ENCODE results near the gene CSH1.

The CSH1 gene

GRCh38 chr17:63855185-63855584 is 41.2 kb downstream of the CSH1 start:
- DNase-seq, result no peak

DNA sequence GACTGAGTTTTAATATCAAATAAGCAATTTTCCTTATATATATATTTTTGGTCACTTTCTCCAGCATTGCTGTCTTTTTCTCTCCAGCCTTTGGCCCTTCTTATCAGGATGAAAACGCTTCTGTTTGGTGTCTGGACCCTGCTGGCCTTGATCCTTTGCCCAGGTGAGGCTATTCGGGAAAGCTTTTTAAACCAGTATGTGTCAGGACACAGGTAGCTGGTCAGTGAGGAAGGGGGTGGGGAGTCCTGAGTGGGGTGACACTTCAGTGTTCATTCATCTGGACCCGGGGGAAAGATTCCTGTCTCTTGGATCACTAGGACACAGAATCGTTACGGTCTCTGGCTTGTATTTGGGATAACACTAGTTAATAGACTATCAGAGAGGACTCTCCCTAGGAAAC is 41.7 kb downstream of the CSH1 start:
- no peak for DNase-seq

DNA sequence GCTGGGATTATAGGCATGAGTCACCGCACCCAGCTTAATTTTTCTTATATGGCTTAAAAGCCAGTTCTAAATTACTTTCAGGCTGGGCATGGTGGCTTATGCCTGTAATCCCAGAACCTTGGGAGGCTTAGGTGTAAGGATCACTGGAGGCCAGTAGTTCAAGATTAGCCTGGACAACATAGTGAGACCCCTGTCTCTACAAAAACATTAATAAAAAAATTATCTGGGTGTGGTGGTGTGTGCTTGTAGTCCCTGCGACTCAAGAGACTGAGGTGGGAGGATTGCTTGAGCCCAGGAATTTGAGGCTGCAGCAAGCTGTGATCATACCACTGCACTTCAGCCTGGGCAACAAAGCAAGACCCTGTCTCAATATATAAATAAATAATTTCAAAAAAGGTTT is 43.1 kb downstream of the CSH1 start:
- DNase-seq, result no peak

DNA sequence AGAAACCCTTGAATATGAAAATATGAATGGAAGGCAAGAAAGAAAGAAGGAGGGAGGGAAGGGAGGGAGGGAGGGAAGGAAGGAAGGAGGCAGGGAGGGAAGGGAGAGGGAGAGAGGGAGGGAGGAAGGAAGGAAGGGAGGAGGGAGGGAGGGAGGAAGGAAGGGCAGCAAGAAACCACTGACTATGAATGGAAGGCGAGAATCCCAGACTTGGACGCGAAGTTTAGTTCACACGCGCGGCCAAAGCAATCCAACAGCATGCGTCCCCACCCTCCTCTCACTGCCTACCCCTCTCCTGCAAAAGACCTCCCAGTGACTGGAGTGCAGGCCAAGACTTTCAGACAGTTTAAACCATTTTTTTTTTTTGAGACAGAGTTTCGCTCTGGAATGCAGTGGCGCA is 46.0 kb downstream of the CSH1 start:
- no peak for DNase-seq

DNA sequence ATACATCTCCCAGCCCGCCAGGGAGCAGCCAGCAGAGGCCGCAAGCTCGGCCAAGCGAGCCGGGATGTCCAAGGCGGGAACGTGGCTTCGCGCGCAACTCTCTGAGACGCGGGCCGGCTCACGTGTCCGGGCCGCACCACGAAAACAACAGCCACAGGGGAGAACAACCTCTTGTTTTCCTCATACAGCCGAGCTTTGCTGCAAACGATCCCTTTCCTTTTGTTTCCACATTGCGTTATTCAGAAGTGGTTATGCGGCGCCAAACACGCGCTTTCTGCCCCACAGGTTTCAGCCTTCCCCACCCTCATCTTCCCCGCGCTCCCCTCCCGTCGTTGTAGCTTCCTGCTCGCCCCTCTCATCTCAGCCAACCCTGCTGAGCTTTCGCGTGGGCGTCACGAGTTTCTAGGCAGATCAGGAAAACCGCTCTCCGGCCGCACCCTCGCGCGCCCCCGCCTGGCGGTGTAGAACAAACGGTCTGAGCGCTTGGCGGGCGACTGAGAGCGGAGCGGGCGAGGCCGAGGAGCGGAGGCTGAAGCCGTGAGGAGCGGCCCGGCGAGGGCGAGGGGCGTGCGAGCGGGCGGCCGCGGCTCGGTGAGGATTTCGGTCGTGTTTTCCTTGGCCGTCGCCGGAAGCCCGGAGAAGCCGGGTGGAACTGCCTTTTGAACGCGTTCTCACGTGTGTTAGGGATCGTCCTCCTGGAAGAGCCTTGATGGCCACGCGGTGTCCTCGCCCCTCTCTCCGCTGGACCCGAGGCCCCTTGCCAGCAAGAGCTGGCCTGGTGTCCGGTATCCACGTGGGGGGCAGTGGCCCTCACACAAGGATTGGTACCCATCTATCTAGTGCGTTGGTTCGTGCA is 47.3 kb downstream of the CSH1 start:
- no peak for DNase-seq

- DNase-seq, result no peak
These were observed 48.7 kb downstream of the CSH1 start for GRCh38 chr17:63847525-63848249.

DNA sequence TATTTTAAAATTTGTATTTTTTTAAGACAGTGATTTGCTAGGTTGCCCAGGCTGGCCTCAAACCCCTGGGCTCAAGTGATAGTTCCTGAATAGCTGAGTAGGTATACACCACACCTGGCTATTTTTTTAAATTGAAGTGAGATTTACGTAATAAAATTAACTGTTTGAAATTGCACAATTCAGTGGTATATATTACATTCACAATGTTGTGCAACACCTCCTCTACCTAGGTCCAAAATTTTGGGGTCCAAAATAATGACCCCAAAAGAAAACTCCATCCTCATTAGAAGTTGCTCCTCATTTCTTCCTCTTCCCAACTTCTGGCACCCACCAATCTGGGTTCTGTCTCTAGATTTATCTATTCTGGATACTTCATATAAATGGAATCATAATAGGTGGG is 50.9 kb downstream of the CSH1 start:
- no peak for DNase-seq

All from DMS 273 treated with DMSO at 0.1 percent for 48 hours (cell line).